PFSK-1 (cell line): ENCODE measurements around the gene HPRT1.

Experiments used
- POLR2AphosphoS5 ChIP-seq: IDR thresholded peaks from 2 replicates; pipeline ENCODE4 v1.6.1; 2012; ENCODE audit warnings: low read depth, mild to moderate bottlenecking, control low read depth, low read length, moderate library complexity
- REST ChIP-seq, 2 experiments: IDR thresholded peaks; 2 replicates each; pipeline versions ENCODE4 v1.6.1 to v1.8.0; 2011 to 2012; ENCODE audit warnings: low read depth in 2 of 2, low read length in 2 of 2, control low read depth in 1 of 2, inconsistent platforms in 1 of 2, mild to moderate bottlenecking in 1 of 2, moderate library complexity in 1 of 2; ENCODE audit not compliant: insufficient read depth in 1 of 2

DNA sequence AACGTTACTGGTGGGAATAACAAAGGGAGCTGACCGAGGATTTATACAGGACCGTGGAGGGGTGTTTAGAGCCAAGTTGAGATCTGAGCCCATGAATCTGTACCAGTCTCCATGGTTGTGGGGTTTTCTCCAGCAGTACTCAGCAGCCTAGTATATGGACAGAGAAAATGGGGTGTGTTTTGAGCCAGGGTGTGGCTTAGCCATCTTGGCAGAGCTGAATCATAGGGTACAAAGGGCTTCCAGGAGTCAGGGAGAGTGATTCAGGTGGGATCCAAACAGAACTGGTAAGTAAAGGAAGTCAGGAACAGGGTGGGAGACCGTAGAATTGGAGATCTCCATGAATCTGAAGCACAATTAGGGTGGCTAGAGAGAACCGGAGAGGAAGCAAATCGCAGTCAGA lies 7.4 kb upstream of the HPRT1 start:
- TF ChIP-seq REST (IDR thresholded peaks at IDR 0.05; ENCODE audit: insufficient read depth in 1 of 2, low read depth in 2 of 2, low read length in 2 of 2) (no peak), POLR2AphosphoS5 (no peak)
